ENCODE data around the gene OR51I1.

DNA sequence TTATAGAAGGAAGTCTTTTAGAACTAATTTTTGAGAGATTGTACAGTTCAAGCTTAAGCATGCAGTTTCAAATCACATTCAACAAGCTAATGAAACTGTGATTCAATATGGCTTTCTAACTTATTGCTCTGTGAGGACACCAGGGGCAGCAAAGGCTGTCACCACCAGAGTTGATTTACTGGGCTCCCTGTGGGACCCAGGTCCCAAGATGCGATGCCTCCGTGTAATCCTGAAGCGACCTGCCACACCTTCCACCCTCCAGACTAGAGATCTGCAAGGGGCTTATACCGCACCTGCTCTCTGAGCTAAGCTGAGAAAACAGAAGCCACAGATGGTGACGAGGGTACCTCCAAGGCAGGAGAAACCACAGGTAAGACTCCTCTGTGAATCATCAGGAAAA is 20.3 kb downstream of the OR51I1 start:
- TF ChIP-seq, protein P1, sequence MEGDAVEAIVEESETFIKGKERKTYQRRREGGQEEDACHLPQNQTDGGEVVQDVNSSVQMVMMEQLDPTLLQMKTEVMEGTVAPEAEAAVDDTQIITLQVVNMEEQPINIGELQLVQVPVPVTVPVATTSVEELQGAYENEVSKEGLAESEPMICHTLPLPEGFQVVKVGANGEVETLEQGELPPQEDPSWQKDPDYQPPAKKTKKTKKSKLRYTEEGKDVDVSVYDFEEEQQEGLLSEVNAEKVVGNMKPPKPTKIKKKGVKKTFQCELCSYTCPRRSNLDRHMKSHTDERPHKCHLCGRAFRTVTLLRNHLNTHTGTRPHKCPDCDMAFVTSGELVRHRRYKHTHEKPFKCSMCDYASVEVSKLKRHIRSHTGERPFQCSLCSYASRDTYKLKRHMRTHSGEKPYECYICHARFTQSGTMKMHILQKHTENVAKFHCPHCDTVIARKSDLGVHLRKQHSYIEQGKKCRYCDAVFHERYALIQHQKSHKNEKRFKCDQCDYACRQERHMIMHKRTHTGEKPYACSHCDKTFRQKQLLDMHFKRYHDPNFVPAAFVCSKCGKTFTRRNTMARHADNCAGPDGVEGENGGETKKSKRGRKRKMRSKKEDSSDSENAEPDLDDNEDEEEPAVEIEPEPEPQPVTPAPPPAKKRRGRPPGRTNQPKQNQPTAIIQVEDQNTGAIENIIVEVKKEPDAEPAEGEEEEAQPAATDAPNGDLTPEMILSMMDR (IDR thresholded peaks at IDR 0.05; ENCODE audit: poor library complexity), result no peak
- no peak for TF ChIP-seq EZH2 (IDR thresholded peaks at IDR 0.05; ENCODE audit: borderline replicate concordance)
